PC-3 (cell line): ENCODE results near the gene PBX2.

Experiments
- EZH2 ChIP-seq: fragments of 300-600 bp; sonication (generic); IDR thresholded peaks from one replicate; pipeline ENCODE4 v1.6.1; 2017; ENCODE audit warnings: antibody characterized with exemption, mild to moderate bottlenecking, low read length; ENCODE audit not compliant: unreplicated experiment
- EZH2phosphoT487 ChIP-seq: fragments of 300-600 bp; sonication (generic); IDR thresholded peaks from 2 replicates; pipeline ENCODE4 v1.6.1; 2018; ENCODE audit warnings: mild to moderate bottlenecking, antibody characterized with exemption, low read length, borderline replicate concordance
- TF ChIP-seq, protein P1 (sequence below): fragments of 300-600 bp; sonication (generic); conservative IDR thresholded peaks from 2 replicates; pipeline ENCODE4 v1.5.1; 2017; ENCODE audit warnings: antibody characterized with exemption, low read depth, mild to moderate bottlenecking, low read length

DNA sequence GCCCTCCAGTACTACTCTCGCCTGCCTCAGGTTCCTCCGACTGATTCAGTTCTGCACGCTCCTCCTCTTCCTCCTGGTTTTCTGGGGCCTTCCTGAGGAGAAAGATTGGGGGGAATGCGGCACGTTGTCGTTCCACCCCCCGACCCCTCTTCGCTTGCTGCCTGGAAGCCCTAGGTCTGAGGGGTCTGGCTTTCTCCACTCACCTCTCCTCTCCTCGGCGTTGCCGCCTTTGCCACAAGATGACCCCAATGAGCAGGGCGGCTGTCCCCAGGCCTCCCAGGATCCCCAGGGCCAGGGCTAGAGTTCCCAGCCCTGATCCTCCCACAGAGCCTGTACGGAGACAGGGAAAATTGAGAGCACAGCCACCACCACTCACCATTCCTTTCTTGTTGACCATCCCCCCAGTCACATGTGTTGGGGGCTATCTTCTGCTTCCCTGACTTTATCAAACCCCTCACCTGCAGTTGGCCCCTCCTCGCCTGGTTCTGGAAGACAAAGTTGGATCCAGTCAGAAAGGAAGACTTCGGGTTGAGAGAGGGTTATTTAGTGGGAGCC, 8.8 kb downstream of the PBX2 start:
- TF ChIP-seq, protein P1, sequence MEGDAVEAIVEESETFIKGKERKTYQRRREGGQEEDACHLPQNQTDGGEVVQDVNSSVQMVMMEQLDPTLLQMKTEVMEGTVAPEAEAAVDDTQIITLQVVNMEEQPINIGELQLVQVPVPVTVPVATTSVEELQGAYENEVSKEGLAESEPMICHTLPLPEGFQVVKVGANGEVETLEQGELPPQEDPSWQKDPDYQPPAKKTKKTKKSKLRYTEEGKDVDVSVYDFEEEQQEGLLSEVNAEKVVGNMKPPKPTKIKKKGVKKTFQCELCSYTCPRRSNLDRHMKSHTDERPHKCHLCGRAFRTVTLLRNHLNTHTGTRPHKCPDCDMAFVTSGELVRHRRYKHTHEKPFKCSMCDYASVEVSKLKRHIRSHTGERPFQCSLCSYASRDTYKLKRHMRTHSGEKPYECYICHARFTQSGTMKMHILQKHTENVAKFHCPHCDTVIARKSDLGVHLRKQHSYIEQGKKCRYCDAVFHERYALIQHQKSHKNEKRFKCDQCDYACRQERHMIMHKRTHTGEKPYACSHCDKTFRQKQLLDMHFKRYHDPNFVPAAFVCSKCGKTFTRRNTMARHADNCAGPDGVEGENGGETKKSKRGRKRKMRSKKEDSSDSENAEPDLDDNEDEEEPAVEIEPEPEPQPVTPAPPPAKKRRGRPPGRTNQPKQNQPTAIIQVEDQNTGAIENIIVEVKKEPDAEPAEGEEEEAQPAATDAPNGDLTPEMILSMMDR, result no peak
- TF ChIP-seq EZH2 (no peak), EZH2phosphoT487 (no peak)
